ENCODE results near the gene STPG3. TPM values are rescaled to one million over a fixed set of nuclear protein-coding genes. Genes with fewer than 3 reads are reported as not detected.
A peak's percentile ranks its signal among the peaks of the same experiment; 100 is the strongest.

The STPG3 gene
- total RNA-seq, 2 experiments from 2014 or later = not detected

DNA sequence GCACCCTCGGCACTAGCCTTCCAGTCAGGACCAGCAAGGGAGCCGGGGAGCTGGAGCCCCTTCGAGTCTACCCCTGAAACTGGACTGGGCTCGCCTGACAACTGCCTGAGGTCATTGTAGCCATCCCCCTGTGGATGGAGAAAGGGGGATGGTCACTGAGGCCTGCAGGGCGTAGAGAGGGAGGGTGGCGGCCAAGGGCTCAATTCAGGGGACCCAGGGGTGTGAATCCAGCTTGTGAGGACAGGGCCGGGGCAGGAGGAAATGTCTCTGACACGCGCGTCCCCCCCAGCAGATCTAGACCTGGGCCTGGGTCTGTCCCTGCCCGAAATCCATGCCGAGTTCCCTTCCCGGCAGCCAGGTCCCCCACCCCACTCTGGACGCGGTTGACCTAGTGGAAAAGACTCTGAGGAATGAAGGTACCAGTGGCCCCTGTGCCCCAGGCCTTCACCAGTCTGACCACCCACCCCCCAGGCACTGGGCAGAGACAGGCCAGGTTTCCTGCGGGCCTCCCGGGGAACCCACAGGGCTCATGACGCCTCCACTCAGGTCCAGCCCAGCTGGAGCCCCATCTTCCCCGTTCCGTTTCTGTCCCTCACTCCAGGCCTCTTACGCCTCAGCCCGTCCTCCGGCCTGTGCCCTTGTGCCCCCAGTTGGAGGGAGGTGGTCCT is 19.6 kb upstream of the STPG3 start:
- Mint-ChIP-seq H3K9me3 (no peaks in the 10 kb centered on the region), H3K36me3 (no peaks in the 10 kb centered on the region), H3K27me3 (peaks cover 2% of the 10 kb centered on the region), H3K4me3 (no peak overlapping the region), H3K4me1 (peaks cover 4% of the 10 kb centered on the region), H3K27ac (no peak overlapping the region)
- POLR2A ChIA-PET = interaction anchor here (1.7 kb wide), 1 partner anchor 9 kb away, joined by 8 read pairs; the partner anchor contains the start of gene TUBB4B
- no peak for DNase-seq
- no peak for ATAC-seq (ENCODE audit: low read depth)

- POLR2A ChIA-PET = interaction anchor here (1.7 kb wide), 1 partner anchor 9 kb away, joined by 8 read pairs; the partner anchor contains the start of gene TUBB4B
- no peak overlapping the region for H3K4me3 Mint-ChIP-seq
- peaks cover 2% of the 10 kb centered on the region for H3K27me3 Mint-ChIP-seq
- ATAC-seq (ENCODE audit: low read depth) (no peak), DNase-seq (no peak)
- H3K4me1 Mint-ChIP-seq = peaks cover 4% of the 10 kb centered on the region
- H3K36me3 Mint-ChIP-seq = no peaks in the 10 kb centered on the region
- H3K9me3 Mint-ChIP-seq = no peaks in the 10 kb centered on the region
- H3K27ac Mint-ChIP-seq = no peak overlapping the region
Observed at GRCh38 chr9:137232101-137232500, 19.0 kb upstream of the STPG3 start.

GRCh38 chr9:137232510-137232909 is 18.6 kb upstream of the STPG3 start:
- peaks cover 2% of the 10 kb centered on the region for H3K4me1 Mint-ChIP-seq
- ATAC-seq (ENCODE audit: low read depth) (no peak), DNase-seq (no peak)
- H3K9me3 Mint-ChIP-seq = no peaks in the 10 kb centered on the region
- H3K36me3 Mint-ChIP-seq = no peaks in the 10 kb centered on the region
- POLR2A ChIA-PET = interaction anchor here (1.1 kb wide), 1 partner anchor 10 kb away, joined by 3 read pairs; no protein-coding TSS in a partner anchor
- H3K27ac Mint-ChIP-seq = no peak overlapping the region
- H3K27me3 Mint-ChIP-seq = peaks cover 2% of the 10 kb centered on the region
- H3K4me3 Mint-ChIP-seq = no peak overlapping the region

DNA sequence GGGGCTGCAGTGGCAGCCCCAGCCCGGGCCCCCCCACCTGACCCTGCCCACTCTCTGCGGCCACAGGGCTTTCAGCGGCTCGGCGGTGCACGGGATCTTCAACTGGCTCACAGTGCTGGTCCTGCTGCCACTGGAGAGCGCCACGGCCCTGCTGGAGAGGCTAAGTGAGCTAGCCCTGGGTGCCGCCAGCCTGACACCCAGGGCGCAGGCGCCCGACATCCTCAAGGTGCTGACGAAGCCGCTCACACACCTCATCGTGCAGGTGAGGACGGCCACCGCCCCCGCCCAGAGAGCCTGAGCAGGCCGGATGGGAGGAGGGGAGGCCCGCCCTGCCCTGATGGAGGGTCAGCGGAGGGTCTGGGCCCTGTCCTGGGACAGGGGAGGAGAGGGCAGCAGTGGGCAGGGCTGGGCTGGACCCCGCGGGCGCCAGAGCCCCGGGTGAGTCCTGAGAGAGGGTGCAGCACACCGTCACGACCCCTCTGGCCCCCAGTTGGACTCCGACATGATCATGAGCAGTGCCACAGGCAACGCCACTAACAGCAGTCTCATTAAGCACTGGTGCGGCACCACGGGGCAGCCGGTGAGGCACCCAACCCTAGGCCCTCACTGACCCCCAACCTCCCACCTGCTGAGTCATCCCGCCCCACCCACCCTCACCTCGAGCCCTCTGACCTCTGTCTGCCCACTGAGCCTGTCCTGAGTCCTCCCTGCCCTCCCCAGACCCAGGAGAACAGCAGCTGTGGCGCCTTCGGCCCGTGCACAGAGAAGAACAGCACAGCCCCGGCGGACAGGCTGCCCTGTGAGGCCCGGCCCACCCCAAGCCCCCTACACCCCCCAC is 17.7 kb upstream of the STPG3 start:
- Mint-ChIP-seq H3K27ac (no peak overlapping the region), H3K4me1 (peaks cover 3% of the 10 kb centered on the region), H3K27me3 (no peaks in the 10 kb centered on the region), H3K9me3 (no peaks in the 10 kb centered on the region), H3K4me3 (no peak overlapping the region), H3K36me3 (no peaks in the 10 kb centered on the region)
- POLR2A ChIA-PET = interaction anchor here (1.1 kb wide), 1 partner anchor 9 kb away, joined by 3 read pairs; no protein-coding TSS in a partner anchor
- DNase-seq (no peak), ATAC-seq (ENCODE audit: low read depth) (no peak)

GRCh38 chr9:137234055-137234697 is 16.9 kb upstream of the STPG3 start:
- POLR2A ChIA-PET = no interaction called here
- H3K27ac Mint-ChIP-seq = no peak overlapping the region
- DNase-seq = no peak
- H3K36me3 Mint-ChIP-seq = no peaks in the 10 kb centered on the region
- H3K9me3 Mint-ChIP-seq = no peaks in the 10 kb centered on the region
- no peaks in the 10 kb centered on the region for H3K27me3 Mint-ChIP-seq
- H3K4me1 Mint-ChIP-seq = peaks cover 5% of the 10 kb centered on the region
- ATAC-seq (ENCODE audit: low read depth) = no peak
- H3K4me3 Mint-ChIP-seq = no peak overlapping the region

GRCh38 chr9:137234758-137235423 is 16.2 kb upstream of the STPG3 start:
- Mint-ChIP-seq H3K9me3 (no peaks in the 10 kb centered on the region), H3K27ac (no peak overlapping the region), H3K27me3 (no peaks in the 10 kb centered on the region), H3K4me1 (peaks cover 8% of the 10 kb centered on the region), H3K4me3 (no peak overlapping the region), H3K36me3 (no peaks in the 10 kb centered on the region)
- POLR2A ChIA-PET = interaction anchor here (1.1 kb wide), 1 partner anchor 165 kb away, joined by 3 read pairs; no protein-coding TSS in a partner anchor
- no peak for ATAC-seq (ENCODE audit: low read depth)
- DNase-seq = no peak

GRCh38 chr9:137235424-137236237 is 15.5 kb upstream of the STPG3 start:
- ATAC-seq (ENCODE audit: low read depth) (no peak), DNase-seq (peak; percentile 36)
- no peaks in the 10 kb centered on the region for H3K9me3 Mint-ChIP-seq
- POLR2A ChIA-PET = interaction anchor here (1.0 to 1.2 kb wide), 6 partner anchors 21 to 189 kb away, joined by 3 to 8 read pairs (median 4); partner anchors contain the start of genes ANAPC2, NPDC1, SSNA1 and TPRN
- H3K4me1 Mint-ChIP-seq = peaks cover 8% of the 10 kb centered on the region
- no peaks in the 10 kb centered on the region for H3K36me3 Mint-ChIP-seq
- no peak overlapping the region for H3K4me3 Mint-ChIP-seq
- H3K27ac Mint-ChIP-seq = peak overlapping the region; percentile 30
- no peaks in the 10 kb centered on the region for H3K27me3 Mint-ChIP-seq

- Mint-ChIP-seq H3K9me3 (no peaks in the 10 kb centered on the region), H3K4me3 (no peak overlapping the region), H3K36me3 (peaks cover 3% of the 10 kb centered on the region), H3K4me1 (peaks cover 8% of the 10 kb centered on the region), H3K27me3 (no peaks in the 10 kb centered on the region), H3K27ac (no peak overlapping the region)
- POLR2A ChIA-PET = interaction anchor here (0.6 to 1.2 kb wide), 8 partner anchors 19 to 190 kb away, joined by 3 to 8 read pairs (median 4); partner anchors contain the start of genes ANAPC2, MAN1B1, NELFB and NPDC1
- peak; percentile 93 for DNase-seq
- peak; percentile 25 for ATAC-seq (ENCODE audit: low read depth)
Observed at GRCh38 chr9:137236238-137236935, 14.7 kb upstream of the STPG3 start.

GRCh38 chr9:137236936-137237421 is 14.1 kb upstream of the STPG3 start:
- Mint-ChIP-seq H3K9me3 (no peaks in the 10 kb centered on the region), H3K4me1 (peaks cover 8% of the 10 kb centered on the region), H3K27me3 (no peaks in the 10 kb centered on the region), H3K4me3 (no peak overlapping the region), H3K27ac (no peak overlapping the region), H3K36me3 (peaks cover 4% of the 10 kb centered on the region)
- POLR2A ChIA-PET = interaction anchor here (0.6 to 1.2 kb wide), 8 partner anchors 18 to 190 kb away, joined by 3 to 8 read pairs (median 4); partner anchors contain the start of genes ANAPC2, MAN1B1, NELFB and NPDC1
- ATAC-seq (ENCODE audit: low read depth) = no peak
- DNase-seq = no peak

DNA sequence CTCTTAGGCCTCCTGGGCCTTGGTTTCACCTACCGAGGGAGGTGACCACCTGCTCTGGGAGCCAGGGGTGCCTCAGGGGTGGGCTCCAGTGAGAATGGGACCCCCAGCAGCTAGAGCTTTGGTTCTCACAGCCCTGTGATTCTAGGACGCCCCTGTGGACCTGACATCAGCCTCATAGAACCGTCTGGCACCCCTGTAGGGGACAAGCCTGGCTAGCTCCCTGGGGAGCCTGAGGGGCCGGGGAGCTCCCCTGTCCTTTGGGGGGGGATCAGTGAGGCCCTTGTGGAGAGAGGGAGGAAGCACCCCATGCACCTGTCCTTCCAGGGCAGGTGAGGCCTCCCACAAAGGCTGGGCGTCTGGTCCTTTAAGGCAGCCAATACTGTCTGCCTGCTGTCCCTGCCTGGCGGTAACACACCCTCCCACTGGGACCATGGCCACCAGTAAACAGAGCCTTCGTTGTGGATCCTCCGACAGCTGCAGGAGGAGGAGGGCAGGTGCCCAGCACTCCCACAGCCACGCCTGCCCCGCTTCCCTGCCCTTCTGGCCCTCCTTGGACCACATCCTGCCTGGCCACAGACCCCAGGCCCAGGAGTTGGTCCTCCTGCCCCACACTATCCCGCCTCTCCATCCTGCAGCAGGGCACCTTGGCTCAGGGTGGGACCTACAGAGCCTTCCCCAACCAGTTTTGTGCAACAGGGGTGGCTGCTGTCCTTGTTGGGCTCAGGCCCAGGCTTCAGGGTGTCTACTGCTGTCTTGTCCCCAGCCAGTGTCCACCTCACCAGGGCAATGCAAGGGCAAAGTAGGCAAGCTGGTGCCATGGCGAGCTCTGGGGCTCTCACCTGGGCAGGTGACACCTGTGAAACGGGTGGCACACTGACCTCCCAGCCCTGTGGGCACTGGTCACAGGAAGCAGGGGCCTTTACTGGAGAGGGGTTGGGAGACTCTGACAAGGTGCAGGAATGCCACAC is 13.0 kb upstream of the STPG3 start:
- no peaks in the 10 kb centered on the region for H3K27me3 Mint-ChIP-seq
- no peak overlapping the region for H3K27ac Mint-ChIP-seq
- no peak for DNase-seq
- H3K4me1 Mint-ChIP-seq = peaks cover 15% of the 10 kb centered on the region
- no peaks in the 10 kb centered on the region for H3K9me3 Mint-ChIP-seq
- no peak for ATAC-seq (ENCODE audit: low read depth)
- no peak overlapping the region for H3K4me3 Mint-ChIP-seq
- H3K36me3 Mint-ChIP-seq = peaks cover 14% of the 10 kb centered on the region
- POLR2A ChIA-PET = interaction anchor here (1.5 kb wide), 1 partner anchor 108 kb away, joined by 5 read pairs; no protein-coding TSS in a partner anchor

Data from activated naive CD8-positive, alpha-beta T cell treated with anti-CD3 and anti-CD28 coated beads, Interleukin-2, amount 10 ng/mL, durations not matched to agents 7 days and 5 days (primary cell).